ENCODE measurements around the gene GPANK1. TPM values are rescaled to one million over a fixed set of nuclear protein-coding genes. Genes with fewer than 3 reads are reported as not detected.

The GPANK1 gene
- total RNA-seq, 2 donors from 2014 or later, result 16.1 to 21.3 TPM

- 90% methylated on average over 2 of the region's 2 CpGs for WGBS, 2 experiments (ENCODE audit: insufficient coverage in 1 of 2, insufficient read length in 1 of 2)
- DNase-seq, result no peak
- Histone ChIP-seq H3K4me3 (ENCODE audit: low read length) (no peak overlapping the region), H3K27me3 (ENCODE audit: control insufficient read depth, insufficient read depth, low read length, poor library complexity, severe bottlenecking) (no peaks in the 10 kb centered on the region), H3K4me1 (ENCODE audit: control insufficient read depth, insufficient read depth, low read length) (no peaks in the 10 kb centered on the region), H3K36me3 (ENCODE audit: control insufficient read depth, insufficient read depth, low read length) (peaks cover 1% of the 10 kb centered on the region), H3K9ac (ENCODE audit: extremely low read depth, low read length, poor library complexity, severe bottlenecking) (no peak overlapping the region), H3K9me3 (ENCODE audit: control insufficient read depth, low read length) (no peaks in the 10 kb centered on the region), H3K27ac (ENCODE audit: low read depth, low read length) (no peak overlapping the region)
- Mint-ChIP-seq H3K9me3 (no peaks in the 10 kb centered on the region), H3K27ac (no peak overlapping the region), H3K36me3 (ENCODE audit: low read depth) (peaks cover 6% of the 10 kb centered on the region), H3K27me3 (ENCODE audit: insufficient read depth) (no peaks in the 10 kb centered on the region), H3K4me1 (peaks cover 16% of the 10 kb centered on the region), H3K4me3 (no peak overlapping the region)
- TF ChIP-seq CTCF (conservative IDR thresholded peaks at IDR 0.05), result no peak
Measured at GRCh38 chr6:31617010-31617409, 47.8 kb downstream of the GPANK1 start.

GRCh38 chr6:31615748-31616147 is 49.0 kb downstream of the GPANK1 start:
- no peaks in the 10 kb centered on the region for H3K9me3 Mint-ChIP-seq
- no peak for TF ChIP-seq CTCF (conservative IDR thresholded peaks at IDR 0.05)
- DNase-seq, result no peak
- H3K4me1 ChIP-seq (ENCODE audit: control insufficient read depth, insufficient read depth, low read length), result no peaks in the 10 kb centered on the region
- H3K4me3 Mint-ChIP-seq, result no peak overlapping the region
- no peaks in the 10 kb centered on the region for H3K9me3 ChIP-seq (ENCODE audit: control insufficient read depth, low read length)
- H3K9ac ChIP-seq (ENCODE audit: extremely low read depth, low read length, poor library complexity, severe bottlenecking), result no peak overlapping the region
- no peaks in the 10 kb centered on the region for H3K36me3 ChIP-seq (ENCODE audit: control insufficient read depth, insufficient read depth, low read length)
- no peaks in the 10 kb centered on the region for H3K27me3 Mint-ChIP-seq (ENCODE audit: insufficient read depth)
- H3K27ac ChIP-seq (ENCODE audit: low read depth, low read length), result no peak overlapping the region
- peaks cover 16% of the 10 kb centered on the region for H3K4me1 Mint-ChIP-seq
- 80 to 87% methylated on average over 4 to 7 of the region's 7 CpGs for WGBS, 2 experiments (ENCODE audit: insufficient coverage in 1 of 2, insufficient read length in 1 of 2)
- peak overlapping the region; percentile 29 for H3K27ac Mint-ChIP-seq
- no peaks in the 10 kb centered on the region for H3K36me3 Mint-ChIP-seq (ENCODE audit: low read depth)
- H3K4me3 ChIP-seq (ENCODE audit: low read length), result no peak overlapping the region
- H3K27me3 ChIP-seq (ENCODE audit: control insufficient read depth, insufficient read depth, low read length, poor library complexity, severe bottlenecking), result no peaks in the 10 kb centered on the region

GRCh38 chr6:31614684-31615578 is 49.9 kb downstream of the GPANK1 start, which contains the start of gene AIF1:
Gene AIF1, plus strand, starts transcription at chr6:31615234. Its CDS starts 96 bp downstream, at chr6:31615330.
- Mint-ChIP-seq H3K27ac (peak within 1 kb of the TSS; percentile 29), H3K4me3 (no peak within 1 kb of the TSS)
- H3K9ac ChIP-seq (ENCODE audit: extremely low read depth, low read length, poor library complexity, severe bottlenecking), result no peak within 1 kb of the TSS

More at GRCh38 chr6:31614684-31615578, 49.9 kb downstream of the GPANK1 start, which contains the start of gene AIF1:
- Histone ChIP-seq H3K27ac (ENCODE audit: low read depth, low read length) (no peak within 1 kb of the TSS), H3K27me3 (ENCODE audit: control insufficient read depth, insufficient read depth, low read length, poor library complexity, severe bottlenecking) (no peaks in the 10 kb centered on the region), H3K4me3 (ENCODE audit: low read length) (no peak within 1 kb of the TSS), H3K9me3 (ENCODE audit: control insufficient read depth, low read length) (no peaks in the 10 kb centered on the region), H3K36me3 (ENCODE audit: control insufficient read depth, insufficient read depth, low read length) (no peaks in the 10 kb centered on the region), H3K4me1 (ENCODE audit: control insufficient read depth, insufficient read depth, low read length) (no peaks in the 10 kb centered on the region)
- H3K27me3 Mint-ChIP-seq (ENCODE audit: insufficient read depth), result no peaks in the 10 kb centered on the region
- TF ChIP-seq CTCF (conservative IDR thresholded peaks at IDR 0.05), result no peak
- WGBS, 2 experiments (ENCODE audit: insufficient coverage in 1 of 2, insufficient read length in 1 of 2), result 91 to 92% methylated on average over 2 to 6 of the region's 6 CpGs
- DNase-seq, result no peak
- H3K9me3 Mint-ChIP-seq, result no peaks in the 10 kb centered on the region
- peaks cover 16% of the 10 kb centered on the region for H3K4me1 Mint-ChIP-seq
- no peaks in the 10 kb centered on the region for H3K36me3 Mint-ChIP-seq (ENCODE audit: low read depth)

Data from endodermal cell (in vitro differentiated cells).